K562 (cell line): Measurements from ENCODE around the gene SLC19A1. TPM values are rescaled to one million over a fixed set of nuclear protein-coding genes. Genes with fewer than 3 reads are reported as not detected.

Experiments used
- ATAC-seq: fragments of 200-7000 bp; cut with Tn5 transposase; 3 replicates; pipeline ENCODE4 v1.9.1; 2020; ENCODE audit warnings: moderate library complexity
- BruUV-seq: library from RNA; stranded (reverse); fragments of 400-500 nt; replicated peaks from 2 replicates; lab custom pipeline; 2021; lab: Mats Ljungman, UMichigan
- CTCF ChIA-PET: fragments of 300-600 bp; formaldehyde crosslinking; extraction: SDS; loops from one replicate; lab custom pipeline; 2021; ENCODE audit warnings: low intra/inter-chr PET ratio; lab: Yijun Ruan, JAX
- POLR2A ChIA-PET: fragments of 300-600, 350-650 bp; sonication (Branson Sonifier 250); formaldehyde crosslinking; extraction: SDS; loops from one replicate; lab custom pipeline; 2021; ENCODE audit warnings: antibody characterized with exemption, inconsistent platforms; lab: Yijun Ruan, JAX
- DNase-seq, 4 experiments: peaks; one replicate each; pipeline versions ENCODE4 v3.0.0 to v3.0.0-alpha.2; 2011 to 2018; ENCODE audit warnings: low spot score in 3 of 4, mixed read lengths in 3 of 4; ENCODE audit errors: extremely low read depth in 1 of 4
- FAIRE-seq: peaks from 2 replicates; lab custom pipeline; 2011; peaks lifted over from hg19 to GRCh38; lab: Jason Lieb, UNC
- H2AFZ ChIP-seq: 2 replicates; pipeline ENCODE4 v1.6.0; 2011; ENCODE audit warnings: low read depth, low read length, control low read depth, inconsistent platforms
- H3K27ac ChIP-seq: fragments of 200-600 bp; 3 replicates; pipeline ENCODE4 v1.8.0; 2011; ENCODE audit warnings: low read depth, mild to moderate bottlenecking, control low read depth, inconsistent platforms, low read length, moderate library complexity, mixed read lengths; ENCODE audit errors: extremely low read depth
- H3K27me3 ChIP-seq, 2 experiments: fragments of 300-600 bp in 1 of 2; 2 replicates in 1 of 2; 3 replicates in 1 of 2; pipeline versions ENCODE4 v1.6.0 to v1.8.0; 2011; ENCODE audit warnings: inconsistent platforms in 2 of 2, low read length in 2 of 2, mild to moderate bottlenecking in 1 of 2, mixed read lengths in 1 of 2, moderate library complexity in 1 of 2; ENCODE audit not compliant: control insufficient read depth in 2 of 2, insufficient read depth in 2 of 2
- H3K36me3 ChIP-seq: fragments of 300-600 bp; 3 replicates; pipeline ENCODE4 v1.8.0; 2011; ENCODE audit warnings: mild to moderate bottlenecking, low read length, inconsistent platforms; ENCODE audit not compliant: control insufficient read depth, insufficient read depth
- H3K4me1 ChIP-seq, 2 experiments: fragments of 200-600 bp in 1 of 2; replicated peaks in 1 of 2; 2 replicates in 1 of 2; 3 replicates in 1 of 2; pipeline versions ENCODE4 v1.5.1 to v1.8.0; 2011; ENCODE audit warnings: inconsistent platforms in 2 of 2, low read length in 2 of 2, mild to moderate bottlenecking in 1 of 2, mixed read lengths in 1 of 2, moderate library complexity in 1 of 2; ENCODE audit not compliant: control insufficient read depth in 2 of 2, insufficient read depth in 2 of 2
- H3K4me2 ChIP-seq: 2 replicates; pipeline ENCODE4 v1.6.1; 2011; ENCODE audit warnings: low read length, control low read depth, inconsistent platforms, mixed read lengths; ENCODE audit not compliant: insufficient read depth
- H3K4me3 ChIP-seq: fragments of 200-600 bp; sonication (generic), shearing (Covaris generic); 2 replicates; pipeline ENCODE4 v1.5.1; 2016; ENCODE audit warnings: control low read depth, inconsistent platforms
- H3K79me2 ChIP-seq: fragments of 200-600 bp; 3 replicates; pipeline ENCODE4 v1.8.0; 2011; ENCODE audit warnings: low read length, inconsistent platforms; ENCODE audit not compliant: control insufficient read depth, insufficient read depth
- H3K9ac ChIP-seq, 2 experiments: 2 replicates each; pipeline versions ENCODE4 v1.6.0 to v1.6.1; 2011; ENCODE audit warnings: low read depth in 2 of 2, low read length in 2 of 2, control low read depth in 1 of 2, inconsistent platforms in 1 of 2, mild to moderate bottlenecking in 1 of 2, mixed read lengths in 1 of 2; ENCODE audit not compliant: insufficient read depth in 1 of 2
- H3K9me1 ChIP-seq: one replicate; pipeline ENCODE4 v1.6.0; 2011; ENCODE audit warnings: inconsistent platforms, mild to moderate bottlenecking, low read length, moderate library complexity; ENCODE audit not compliant: control insufficient read depth, insufficient read depth
- H3K9me3 ChIP-seq: replicated peaks from 2 replicates; pipeline ENCODE4 v1.5.1; 2011; ENCODE audit warnings: low read depth, low read length, inconsistent platforms; ENCODE audit not compliant: control insufficient read depth, insufficient read depth
- H4K20me1 ChIP-seq: replicated peaks from 2 replicates; pipeline ENCODE4 v1.6.1; 2011; ENCODE audit warnings: low read length, inconsistent platforms, mixed read lengths; ENCODE audit not compliant: control insufficient read depth, insufficient read depth
- ARID4B ChIP-seq: sonication (generic); formaldehyde crosslinking; IDR thresholded peaks from 2 replicates; pipeline ENCODE4 v1.8.0; 2022; ENCODE audit warnings: mild to moderate bottlenecking, missing genetic modification reagents
- BCLAF1 ChIP-seq, 2 experiments: fragments of 450-650 bp in 1 of 2; IDR thresholded peaks; 2 replicates each; pipeline ENCODE4 v1.6.1; 2011 to 2017; ENCODE audit warnings: low read depth in 2 of 2, antibody characterized with exemption in 1 of 2, borderline replicate concordance in 1 of 2, low read length in 1 of 2, mild to moderate bottlenecking in 1 of 2, mixed read lengths in 1 of 2; ENCODE audit not compliant: control insufficient read depth in 1 of 2
- ETV5 ChIP-seq: sonication (generic); formaldehyde crosslinking; IDR thresholded peaks from 2 replicates; pipeline ENCODE4 v1.4.0; 2020; ENCODE audit warnings: low read depth, mild to moderate bottlenecking, missing genetic modification reagents
- MNT ChIP-seq, 2 experiments: fragments of 450-650 bp; conservative IDR thresholded peaks; 2 replicates each; pipeline ENCODE4 v1.6.1; 2017; ENCODE audit warnings: mild to moderate bottlenecking in 2 of 2, moderate library complexity in 2 of 2
- MYNN ChIP-seq, 2 experiments: sonication (generic); formaldehyde crosslinking in 1 of 2; IDR thresholded peaks; 2 replicates each; pipeline versions ENCODE4 v1.5.0 to v1.6.1; 2016 to 2020; ENCODE audit warnings: antibody characterized with exemption in 1 of 2, missing genetic modification reagents in 1 of 2
- POLR2AphosphoS5 ChIP-seq: IDR thresholded peaks from 2 replicates; pipeline ENCODE4 v1.6.1; 2011; ENCODE audit warnings: mild to moderate bottlenecking, low read depth, low read length, moderate library complexity; ENCODE audit not compliant: control insufficient read depth, insufficient read depth
- ZNF780A ChIP-seq: fragments of 250-450 bp; sonication (Bioruptor Pico); IDR thresholded peaks from 2 replicates; pipeline ENCODE4 v1.5.0; 2021; ENCODE audit warnings: mild to moderate bottlenecking
- WGBS: fragments of 100-300 bp; shearing (Covaris generic); methylation state at CpG from one replicate; pipeline ENCODE4 v1.1.6; 2016; ENCODE audit warnings: low coverage, mixed read lengths; ENCODE audit not compliant: insufficient coverage; ENCODE audit errors: missing lambda C conversion rate; 5-methylcytosine and 5-hydroxymethylcytosine counted together
- in situ Hi-C: fragments of 300-500 bp; cut with MboI; formaldehyde crosslinking; loops from 4 replicates; pipeline ENCODE4 v1.15.0; 2018; ENCODE audit warnings: inconsistent platforms, mixed read lengths
- intact Hi-C: fragments of 100-400 bp; cut with micrococcal nuclease; formaldehyde crosslinking; loops from 2 replicates; pipeline ENCODE4 v1.14.2; 2022
- polyA plus RNA-seq, 8 experiments: library from polyadenylated mRNA; depleted of rRNA in 4 of 8; stranded (reverse) in 5 of 8; unstranded in 3 of 8; fragments of >200 nt; fragmentation: Nextera tagmentation in 2 of 8; fragmentation: Illumina TruSeq in 1 of 8; extraction: Ambion mirVana in 2 of 8; extraction: Trizol in 1 of 8; gene quantifications; 2 replicates each; pipeline versions ENCODE4 v1.2.1 to v1.2.3, GENCODE V29; 2011 to 2014; ENCODE audit warnings: inconsistent platforms in 1 of 8, missing spikeins in 1 of 8
- total RNA-seq, 7 experiments: library from RNA; depleted of rRNA in 6 of 7; stranded (reverse); fragments of >200 nt in 6 of 7; fragmentation: Illumina TruSeq in 2 of 7; extraction: Trizol in 2 of 7; gene quantifications; 2 replicates each; pipeline versions ENCODE4 v1.2.1 to v1.2.3, GENCODE V29; 2011 to 2021; ENCODE audit warnings: low replicate concordance in 1 of 7

The SLC19A1 gene
- total and polyA plus RNA-seq, 9 of the 15 experiments (the other 6 are each of a cell fraction or from before 2014, with no cell fraction given): 0.65 to 88.7 (median 12.0) TPM

- no peak for FAIRE-seq
- Histone ChIP-seq H3K36me3 (no peaks in the 10 kb centered on the region), H3K27ac (no peak overlapping the region), H3K9me3 (no peaks in the 10 kb centered on the region; the same call in 1 of the 2 replicates), H3K9ac (no peak overlapping the region), H4K20me1 (peaks cover 6% of the 10 kb centered on the region; the same call in 1 of the 2 replicates), H3K27me3 (peaks cover 69 to 87% of the 10 kb centered on the region in 2 experiments), H3K9me1 (no peaks in the 10 kb centered on the region), H3K4me2 (no peak overlapping the region), H3K4me1 (peaks cover under 1 to 39% of the 10 kb centered on the region in 2 experiments; a peak in 2 of 5 replicates), H3K4me3 (no peak overlapping the region), H3K79me2 (no peaks in the 10 kb centered on the region), H2AFZ (no peak overlapping the region)
- intact Hi-C loops (no loop called here), in situ Hi-C loops (no loop called here)
- BruUV-seq: no TSS peak
- 2% methylated on average over 24 of the region's 24 CpGs for WGBS
- no peak for ATAC-seq
- CTCF ChIA-PET: no interaction called here
- TF ChIP-seq POLR2AphosphoS5 (no peak), MYNN (IDR thresholded peaks at IDR 0.05) (no peak), MYNN (CRISPR knock-in tag; IDR thresholded peaks at IDR 0.05) (no peak), ARID4B (no peak), MNT (conservative IDR thresholded peaks at IDR 0.05) (no peak), BCLAF1 (IDR thresholded peaks at IDR 0.05; ENCODE audit: borderline replicate concordance in 1 of 2, control insufficient read depth in 1 of 2, low read depth in 2 of 2, low read length in 1 of 2) (no peak), ETV5 (CRISPR knock-in tag) (no peak), ZNF780A (CRISPR knock-in tag) (no peak)
- POLR2A ChIA-PET: no interaction called here
- DNase-seq: no peak
Measured at GRCh38 chr21:45576838-45577737, 34.8 kb upstream of the SLC19A1 start.
